Right lobe of liver (tissue), 4 donors: ENCODE data around the gene SNX9.

Experiments
- CTCF ChIP-seq, 4 donors: fragments of 200-600 bp in 3 of 4; fragments of 450-650 bp in 1 of 4; IDR thresholded peaks; one replicate each; pipeline versions ENCODE4 v1.5.1 to v1.8.0; 2016 to 2022; ENCODE audit warnings: antibody characterized with exemption in 4 of 4, mild to moderate bottlenecking in 2 of 4
- POLR2A ChIP-seq: fragments of 450-650 bp; IDR thresholded peaks from one replicate; pipeline ENCODE4 v1.6.1; 2017; ENCODE audit warnings: antibody characterized with exemption, mild to moderate bottlenecking
- donor health status: DM: no; HTN: no; CAD: no.
- donor health status: DM: no; HTN: no; CAD: no.
- donor health status: DM: no; HTN: yes; CAD: no.

GRCh38 chr6:157892363-157892877, 69.4 kb downstream of the SNX9 start:
- no peak for TF ChIP-seq CTCF (IDR thresholded peaks at IDR 0.05)
- no peak for TF ChIP-seq POLR2A
